Breast epithelium (tissue), 4 donors: ENCODE data around the gene ART1. TPM values are rescaled to one million over a fixed set of nuclear protein-coding genes. Genes with fewer than 3 reads are reported as not detected.

Experiments used
- DNase-seq, 2 donors: peaks; one replicate each; pipeline ENCODE4 v3.0.0-alpha.2; 2019; ENCODE audit warnings: low spot score in 2 of 2
- H3K27ac ChIP-seq, 2 donors: fragments of 200-600 bp; sonication (generic) in 1 of 2; one replicate each; pipeline ENCODE4 v1.5.1; 2016 to 2019; ENCODE audit warnings: mild to moderate bottlenecking in 1 of 2
- H3K27me3 ChIP-seq, 2 donors: fragments of 200-600 bp; sonication (generic) in 1 of 2; one replicate each; pipeline versions ENCODE4 v1.5.1 to v1.6.0; 2017 to 2019; ENCODE audit warnings: control low read depth in 1 of 2, mild to moderate bottlenecking in 1 of 2
- H3K36me3 ChIP-seq: fragments of 200-600 bp; one replicate; pipeline ENCODE4 v1.5.1; 2019
- H3K4me1 ChIP-seq, 2 donors: fragments of 200-600 bp; sonication (generic); one replicate each; pipeline ENCODE4 v1.5.1; 2016 to 2019; ENCODE audit warnings: control low read depth in 1 of 2
- H3K4me3 ChIP-seq, 3 donors: fragments of 200-600 bp; sonication (generic); 1 replicate in 2 of 3; 2 replicates in 1 of 3; pipeline ENCODE4 v1.5.1; 2016 to 2019; ENCODE audit warnings: mild to moderate bottlenecking in 3 of 3, moderate library complexity in 2 of 3
- H3K9me3 ChIP-seq, 2 donors: fragments of 200-600 bp; sonication (generic) in 1 of 2; one replicate each; pipeline ENCODE4 v1.5.1; 2016 to 2019; ENCODE audit warnings: control low read depth in 1 of 2
- POLR2A ChIP-seq: fragments of 450-650 bp; IDR thresholded peaks from one replicate; pipeline ENCODE4 v1.6.1; 2016; ENCODE audit warnings: antibody characterized with exemption, mild to moderate bottlenecking, moderate library complexity
- POLR2AphosphoS5 ChIP-seq, 3 donors: sonication (generic); formaldehyde crosslinking; IDR thresholded peaks; one replicate each; pipeline ENCODE4 v1.6.1; 2017; ENCODE audit warnings: antibody characterized with exemption in 3 of 3
- intact Hi-C: fragments of 100-400 bp; cut with DNase I; formaldehyde crosslinking; loops from one replicate; pipeline ENCODE4 v1.15.1; 2023; ENCODE audit warnings: low total_unique reads
- total RNA-seq, 3 donors: library from RNA; depleted of rRNA; stranded (reverse); fragments of >200 nt; gene quantifications; one replicate each; pipeline ENCODE4 v1.1.0, GENCODE V29; 2016
- TF ChIP-seq, protein P1 (sequence below), 3 donors: fragments of 450-650 bp; IDR thresholded peaks; one replicate each; pipeline ENCODE4 v1.5.1; 2016 to 2017; ENCODE audit warnings: antibody characterized with exemption in 3 of 3, mild to moderate bottlenecking in 3 of 3, moderate library complexity in 3 of 3

ART1 gene
- total RNA-seq, 3 donors from 2014 or later = not detected

DNA sequence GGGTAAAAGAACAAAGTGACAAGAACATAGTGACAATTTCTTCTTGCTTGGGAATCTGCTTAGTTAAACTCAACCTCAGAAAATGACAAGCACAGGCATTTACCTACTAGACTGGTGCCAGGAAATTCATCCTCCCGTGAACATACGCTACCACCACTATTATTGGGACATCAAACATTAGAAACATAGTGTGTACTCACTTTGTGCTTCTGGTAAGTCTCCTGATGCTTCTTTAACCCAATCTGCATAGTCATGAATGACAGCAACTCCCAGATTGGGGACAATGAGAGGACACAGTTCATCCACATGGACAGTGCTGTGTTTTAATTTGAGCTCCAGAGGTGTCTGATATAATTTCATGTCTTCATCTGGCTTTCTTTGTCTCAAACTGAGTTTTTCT lies 55.5 kb downstream of the ART1 start:
- DNase-seq = no peak
- Histone ChIP-seq H3K27me3 (no peaks in the 10 kb centered on the region), H3K9me3 (no peaks in the 10 kb centered on the region), H3K27ac (no peak overlapping the region), H3K4me3 (no peak overlapping the region), H3K4me1 (no peaks in the 10 kb centered on the region), H3K36me3 (peaks cover 4% of the 10 kb centered on the region)
- TF ChIP-seq POLR2A (no peak), POLR2AphosphoS5 (IDR thresholded peaks at IDR 0.05) (no peak)
- intact Hi-C loops = loop anchor here (10.0 kb wide), 1 partner anchor 916 kb away; no protein-coding TSS in a partner anchor

DNA sequence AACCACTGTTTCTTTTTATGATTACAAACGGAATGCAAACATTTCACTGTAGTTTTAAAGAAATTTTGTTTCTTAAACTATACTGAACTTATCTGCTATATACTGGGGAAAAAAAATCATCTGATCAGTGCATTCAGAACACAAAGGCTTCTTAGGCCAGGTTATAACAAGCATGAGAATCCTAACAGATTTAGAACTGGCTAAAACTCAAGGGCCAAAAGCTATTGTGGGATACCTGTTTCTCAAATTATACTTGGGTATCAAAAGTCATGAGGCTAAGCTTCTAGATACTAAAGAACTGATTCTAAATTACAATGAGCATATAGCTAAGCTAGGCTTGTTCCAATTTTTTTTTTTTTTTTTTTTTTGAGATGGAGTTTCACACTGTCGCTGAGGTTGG lies 56.0 kb downstream of the ART1 start:
- H3K27me3 ChIP-seq = no peaks in the 10 kb centered on the region
- TF ChIP-seq POLR2A (no peak), POLR2AphosphoS5 (IDR thresholded peaks at IDR 0.05) (no peak)
- TF ChIP-seq, protein P1, sequence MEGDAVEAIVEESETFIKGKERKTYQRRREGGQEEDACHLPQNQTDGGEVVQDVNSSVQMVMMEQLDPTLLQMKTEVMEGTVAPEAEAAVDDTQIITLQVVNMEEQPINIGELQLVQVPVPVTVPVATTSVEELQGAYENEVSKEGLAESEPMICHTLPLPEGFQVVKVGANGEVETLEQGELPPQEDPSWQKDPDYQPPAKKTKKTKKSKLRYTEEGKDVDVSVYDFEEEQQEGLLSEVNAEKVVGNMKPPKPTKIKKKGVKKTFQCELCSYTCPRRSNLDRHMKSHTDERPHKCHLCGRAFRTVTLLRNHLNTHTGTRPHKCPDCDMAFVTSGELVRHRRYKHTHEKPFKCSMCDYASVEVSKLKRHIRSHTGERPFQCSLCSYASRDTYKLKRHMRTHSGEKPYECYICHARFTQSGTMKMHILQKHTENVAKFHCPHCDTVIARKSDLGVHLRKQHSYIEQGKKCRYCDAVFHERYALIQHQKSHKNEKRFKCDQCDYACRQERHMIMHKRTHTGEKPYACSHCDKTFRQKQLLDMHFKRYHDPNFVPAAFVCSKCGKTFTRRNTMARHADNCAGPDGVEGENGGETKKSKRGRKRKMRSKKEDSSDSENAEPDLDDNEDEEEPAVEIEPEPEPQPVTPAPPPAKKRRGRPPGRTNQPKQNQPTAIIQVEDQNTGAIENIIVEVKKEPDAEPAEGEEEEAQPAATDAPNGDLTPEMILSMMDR (IDR thresholded peaks at IDR 0.05) = no peak
- DNase-seq = no peak
- intact Hi-C loops = loop anchor here (10.0 kb wide), 1 partner anchor 916 kb away; no protein-coding TSS in a partner anchor
- no peaks in the 10 kb centered on the region for H3K9me3 ChIP-seq
- no peaks in the 10 kb centered on the region for H3K4me1 ChIP-seq
- H3K36me3 ChIP-seq = peaks cover 4% of the 10 kb centered on the region
- no peak overlapping the region for H3K4me3 ChIP-seq
- no peak overlapping the region for H3K27ac ChIP-seq

DNA sequence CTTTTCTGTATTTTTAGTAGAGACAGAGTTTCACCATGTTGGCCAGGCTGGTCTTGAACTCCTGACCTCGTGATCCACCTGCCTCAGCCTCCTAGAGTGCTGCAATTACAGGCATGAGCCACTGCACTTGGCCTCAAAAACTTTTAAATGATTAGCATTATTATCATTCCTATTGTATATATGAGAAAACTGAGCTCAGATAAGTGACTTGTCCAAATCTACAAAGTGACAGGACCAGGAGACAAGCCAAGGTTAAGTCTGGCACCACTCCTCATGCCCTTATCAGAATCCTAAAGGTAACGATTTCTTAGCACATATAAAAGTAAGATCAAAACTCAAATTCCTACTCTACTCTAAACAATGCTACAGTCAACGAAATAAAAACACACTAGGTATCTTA lies 58.5 kb downstream of the ART1 start:
- TF ChIP-seq POLR2A (no peak), POLR2AphosphoS5 (IDR thresholded peaks at IDR 0.05) (no peak)
- TF ChIP-seq, protein P1 (IDR thresholded peaks at IDR 0.05) = no peak
- H3K27ac ChIP-seq = no peak overlapping the region
- no peaks in the 10 kb centered on the region for H3K9me3 ChIP-seq
- no peaks in the 10 kb centered on the region for H3K27me3 ChIP-seq
- no peaks in the 10 kb centered on the region for H3K4me1 ChIP-seq
- no peak overlapping the region for H3K4me3 ChIP-seq
- intact Hi-C loops = loop anchor here (10.0 kb wide), 1 partner anchor 919 kb away; no protein-coding TSS in a partner anchor
- no peak for DNase-seq
- H3K36me3 ChIP-seq = peaks cover 4% of the 10 kb centered on the region

DNA sequence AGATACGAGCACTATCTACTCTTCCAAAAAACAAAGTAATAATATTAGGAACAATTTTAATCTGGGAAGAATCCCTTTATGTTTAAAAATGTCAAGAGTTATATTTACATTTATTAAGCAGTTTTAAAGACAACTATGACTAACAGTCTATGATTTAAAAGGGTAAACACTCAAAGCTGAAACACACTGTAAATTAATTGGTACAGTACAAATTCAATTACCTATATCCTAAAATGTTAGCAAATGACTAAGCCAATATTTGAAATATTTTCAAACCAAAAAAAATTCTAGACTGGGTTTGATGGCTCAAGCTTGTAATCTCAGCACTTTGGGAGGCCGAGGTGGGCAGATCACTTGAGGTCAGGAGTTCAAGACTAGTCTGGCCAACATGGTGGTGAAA lies 62.2 kb downstream of the ART1 start:
- intact Hi-C loops = loop anchor here (10.0 kb wide), 1 partner anchor 922 kb away; no protein-coding TSS in a partner anchor
- Histone ChIP-seq H3K36me3 (peaks cover 4% of the 10 kb centered on the region), H3K4me3 (no peak overlapping the region), H3K9me3 (no peaks in the 10 kb centered on the region), H3K27me3 (no peaks in the 10 kb centered on the region), H3K27ac (no peak overlapping the region), H3K4me1 (peaks cover 0 to 12% of the 10 kb centered on the region in 2 donors)
- TF ChIP-seq, protein P1 (IDR thresholded peaks at IDR 0.05) = no peak
- TF ChIP-seq POLR2A = no peak
- DNase-seq = no peak

DNA sequence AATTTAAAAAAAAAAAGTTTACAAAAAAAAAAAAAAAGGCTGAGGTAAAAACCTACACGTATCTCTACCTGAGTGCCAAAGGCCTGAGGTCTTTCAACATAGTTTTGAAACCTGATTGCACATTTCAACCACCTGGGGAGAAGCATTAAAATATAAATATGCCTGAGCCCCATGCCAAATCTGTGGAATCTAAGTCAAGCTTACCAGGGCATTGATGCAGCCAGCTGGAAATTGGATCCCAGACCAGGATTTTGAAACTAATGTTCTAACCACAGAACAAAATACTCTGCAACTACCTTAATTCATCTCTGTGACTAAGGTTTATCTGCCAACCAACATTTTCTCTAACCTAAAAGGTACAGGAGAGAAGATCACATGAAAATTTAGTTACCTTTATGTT lies 65.0 kb downstream of the ART1 start:
- intact Hi-C loops = loop anchor here (10.0 kb wide), 1 partner anchor 925 kb away; no protein-coding TSS in a partner anchor
- TF ChIP-seq POLR2A (no peak), POLR2AphosphoS5 (IDR thresholded peaks at IDR 0.05) (no peak)
- TF ChIP-seq, protein P1 (IDR thresholded peaks at IDR 0.05) = peak in 1 of 3 donors; percentile 27
- H3K4me1 ChIP-seq = peaks cover 0 to 12% of the 10 kb centered on the region in 2 donors
- DNase-seq = peak in 1 of 2 donors; percentile 41
- H3K4me3 ChIP-seq = no peak overlapping the region
- no peaks in the 10 kb centered on the region for H3K27me3 ChIP-seq
- peak overlapping the region in 1 of 2 donors; percentile 42 for H3K27ac ChIP-seq
- no peaks in the 10 kb centered on the region for H3K36me3 ChIP-seq
- H3K9me3 ChIP-seq = no peaks in the 10 kb centered on the region
